H1 (cell line): ENCODE results near the gene CLINT1. TPM values are rescaled to one million over a fixed set of nuclear protein-coding genes. Genes with fewer than 3 reads are reported as not detected.

Experiments used
- CTCF ChIA-PET: fragments of 300-600 bp; sonication (Branson Sonifier 250); formaldehyde crosslinking; loops from one replicate; lab custom pipeline; 2021; ENCODE audit not compliant: partially characterized antibody; lab: Charles Lee
- POLR2A ChIA-PET: fragments of 300-600 bp; sonication (Branson Sonifier 250); formaldehyde crosslinking; loops from one replicate; lab custom pipeline; 2021; ENCODE audit warnings: inconsistent platforms; ENCODE audit not compliant: partially characterized antibody; lab: Charles Lee
- DNase-seq, 2 experiments: peaks; one replicate each; pipeline versions ENCODE4 v3.0.0 to v3.0.0-alpha.2; 2010 to 2022; ENCODE audit warnings: low spot score in 2 of 2, low read depth in 1 of 2, mixed read lengths in 1 of 2
- FAIRE-seq: peaks from 2 replicates; lab custom pipeline; 2011; peaks lifted over from hg19 to GRCh38; lab: Jason Lieb, UNC
- H2AFZ ChIP-seq: 2 replicates; pipeline ENCODE4 v1.8.1; 2012; ENCODE audit warnings: low read length, inconsistent platforms
- H2AK5ac ChIP-seq: 2 replicates; pipeline ENCODE4 v1.6.1; 2013; ENCODE audit warnings: low read depth, low read length
- H2BK120ac ChIP-seq: replicated peaks from 2 replicates; pipeline ENCODE3; 2013; ENCODE audit warnings: low read depth, low read length, inconsistent platforms
- H2BK12ac ChIP-seq: 2 replicates; pipeline ENCODE4 v1.6.1; 2013; ENCODE audit warnings: low read depth, low read length
- H2BK15ac ChIP-seq: 2 replicates; pipeline ENCODE4 v1.6.1; 2013; ENCODE audit warnings: low read length
- H2BK20ac ChIP-seq: 2 replicates; pipeline ENCODE4 v1.6.1; 2013; ENCODE audit warnings: low read length
- H2BK5ac ChIP-seq: 2 replicates; pipeline ENCODE4 v1.6.1; 2013; ENCODE audit warnings: low read depth, low read length
- H3K14ac ChIP-seq: 2 replicates; pipeline ENCODE4 v1.6.1; 2013; ENCODE audit warnings: inconsistent platforms; ENCODE audit not compliant: insufficient read length
- H3K18ac ChIP-seq: 2 replicates; pipeline ENCODE4 v1.6.1; 2013; ENCODE audit warnings: low read length; ENCODE audit errors: extremely low read depth
- H3K23ac ChIP-seq: 2 replicates; pipeline ENCODE4 v1.6.1; 2013; ENCODE audit warnings: inconsistent platforms; ENCODE audit not compliant: insufficient read length
- H3K23me2 ChIP-seq: 2 replicates; pipeline ENCODE4 v1.6.1; 2013; ENCODE audit warnings: low read depth, low read length
- H3K27ac ChIP-seq: 2 replicates; pipeline ENCODE4 v1.6.1; 2011; ENCODE audit warnings: low read depth, low read length, inconsistent platforms
- H3K27me3 ChIP-seq, 4 experiments: replicated peaks in 1 of 4; 1 replicate in 1 of 4; 2 replicates in 3 of 4; pipeline versions ENCODE4 v1.6.1 to v1.8.1; 2011 to 2013; ENCODE audit warnings: low read length in 3 of 4, mild to moderate bottlenecking in 3 of 4, inconsistent platforms in 2 of 4, mixed read lengths in 2 of 4, moderate library complexity in 1 of 4; ENCODE audit not compliant: control insufficient read depth in 3 of 4, insufficient read depth in 3 of 4; ENCODE audit errors: extremely low read depth in 1 of 4
- H3K36me3 ChIP-seq, 4 experiments: 2 replicates each; pipeline versions ENCODE4 v1.6.1 to v1.8.1; 2011 to 2013; ENCODE audit warnings: mild to moderate bottlenecking in 4 of 4, low read length in 3 of 4, moderate library complexity in 2 of 4, control low read depth in 1 of 4, inconsistent platforms in 1 of 4; ENCODE audit not compliant: insufficient read depth in 4 of 4, control insufficient read depth in 2 of 4
- H3K4ac ChIP-seq: replicated peaks from 2 replicates; pipeline ENCODE3; 2013; ENCODE audit warnings: low read length, low read depth, mixed read lengths, inconsistent platforms; ENCODE audit not compliant: insufficient read length
- H3K4me1 ChIP-seq, 4 experiments: replicated peaks in 1 of 4; 1 replicate in 1 of 4; 2 replicates in 3 of 4; pipeline versions ENCODE4 v1.6.1 to v1.8.1; 2011 to 2013; ENCODE audit warnings: low read length in 3 of 4, inconsistent platforms in 2 of 4, mixed read lengths in 1 of 4; ENCODE audit not compliant: insufficient read depth in 4 of 4, control insufficient read depth in 3 of 4
- H3K4me2 ChIP-seq, 2 experiments: 2 replicates each; pipeline versions ENCODE4 v1.6.1 to v1.8.1; 2011 to 2013; ENCODE audit warnings: low read depth in 2 of 2, low read length in 2 of 2, control low read depth in 1 of 2, inconsistent platforms in 1 of 2, mild to moderate bottlenecking in 1 of 2; ENCODE audit not compliant: insufficient read depth in 1 of 2
- H3K4me3 ChIP-seq, 4 experiments: fragments of 200-600, 300-600 bp in 1 of 4; sonication (generic), shearing (Covaris generic), sonication (Bioruptor Twin) in 1 of 4; 2 replicates each; pipeline versions ENCODE4 v1.5.1 to v1.8.1; 2011 to 2016; ENCODE audit warnings: low read length in 4 of 4, low read depth in 3 of 4, control low read depth in 2 of 4, inconsistent platforms in 2 of 4, mild to moderate bottlenecking in 2 of 4, mixed read lengths in 1 of 4, moderate library complexity in 1 of 4; ENCODE audit not compliant: insufficient read depth in 2 of 4; ENCODE audit errors: extremely low read depth in 1 of 4
- H3K56ac ChIP-seq: replicated peaks from 2 replicates; pipeline ENCODE3; 2013; ENCODE audit warnings: low read depth, mild to moderate bottlenecking, mixed read lengths, low read length, inconsistent platforms; ENCODE audit not compliant: insufficient read length
- H3K79me1 ChIP-seq: 2 replicates; pipeline ENCODE4 v1.6.1; 2013; ENCODE audit warnings: low read depth, low read length, control low read depth
- H3K79me2 ChIP-seq, 2 experiments: 2 replicates each; pipeline versions ENCODE4 v1.6.1 to v1.8.1; 2012 to 2013; ENCODE audit warnings: low read length in 2 of 2, mild to moderate bottlenecking in 2 of 2, inconsistent platforms in 1 of 2; ENCODE audit not compliant: insufficient read depth in 2 of 2, control insufficient read depth in 1 of 2
- H3K9ac ChIP-seq, 4 experiments: replicated peaks in 1 of 4; 1 replicate in 1 of 4; 2 replicates in 3 of 4; pipeline versions ENCODE4 v1.6.1 to v1.8.1; 2011 to 2013; ENCODE audit warnings: low read depth in 3 of 4, low read length in 3 of 4, control low read depth in 2 of 4, mild to moderate bottlenecking in 2 of 4, moderate library complexity in 2 of 4, inconsistent platforms in 1 of 4; ENCODE audit errors: extremely low read depth in 1 of 4
- H3K9me3 ChIP-seq, 2 experiments: 2 replicates each; pipeline versions ENCODE4 v1.6.1 to v1.8.1; 2012 to 2013; ENCODE audit warnings: mild to moderate bottlenecking in 2 of 2, moderate library complexity in 2 of 2, control low read depth in 1 of 2, inconsistent platforms in 1 of 2, low read depth in 1 of 2, low read length in 1 of 2, mixed read lengths in 1 of 2; ENCODE audit not compliant: insufficient read depth in 2 of 2
- H4K20me1 ChIP-seq, 2 experiments: replicated peaks in 1 of 2; 2 replicates each; pipeline versions ENCODE3 to v1.8.1; 2011 to 2013; ENCODE audit warnings: inconsistent platforms in 2 of 2, low read length in 2 of 2, mild to moderate bottlenecking in 1 of 2; ENCODE audit not compliant: insufficient read depth in 2 of 2, control insufficient read depth in 1 of 2
- H4K5ac ChIP-seq: 2 replicates; pipeline ENCODE4 v1.6.1; 2013; ENCODE audit warnings: low read length, low read depth, mixed read lengths, inconsistent platforms; ENCODE audit not compliant: insufficient read length
- H4K8ac ChIP-seq: 2 replicates; pipeline ENCODE4 v1.8.0; 2013; ENCODE audit warnings: mild to moderate bottlenecking, moderate library complexity, low read length, inconsistent platforms; ENCODE audit not compliant: insufficient read depth; ENCODE audit errors: extremely low read depth
- H4K91ac ChIP-seq: replicated peaks from 2 replicates; pipeline ENCODE3; 2013; ENCODE audit warnings: low read length, mixed read lengths, inconsistent platforms; ENCODE audit not compliant: insufficient read length
- CTCF ChIP-seq, 3 experiments: IDR thresholded peaks; 1 replicate in 2 of 3; 2 replicates in 1 of 3; pipeline versions ENCODE4 v1.5.1 to v1.6.1; 2011; ENCODE audit warnings: low read length in 3 of 3, mild to moderate bottlenecking in 3 of 3, inconsistent platforms in 2 of 3, low read depth in 1 of 3, moderate library complexity in 1 of 3; ENCODE audit not compliant: insufficient read depth in 1 of 3; ENCODE audit errors: control extremely low read depth in 1 of 3
- KDM1A ChIP-seq: fragments of 200-600, 300-600 bp; sonication (generic); IDR thresholded peaks from 2 replicates; pipeline ENCODE4 v1.7.1; 2016; ENCODE audit warnings: mild to moderate bottlenecking, low read length, borderline replicate concordance
- WGBS, 2 experiments: shearing (Covaris generic) in 1 of 2; methylation state at CpG; one replicate each; pipeline versions ENCODE4 v1.1.6 to v1.1.7; 2013 to 2015; ENCODE audit warnings: low lambda C conversion rate in 2 of 2, mixed read lengths in 2 of 2, inconsistent platforms in 1 of 2, low coverage in 1 of 2, missing lambda C conversion rate in 1 of 2; ENCODE audit not compliant: insufficient replicate concordance in 2 of 2, insufficient coverage in 1 of 2, insufficient read length in 1 of 2; ENCODE audit errors: extremely low coverage in 1 of 2, missing lambda C conversion rate in 1 of 2; 5-methylcytosine and 5-hydroxymethylcytosine counted together
- polyA plus RNA-seq, 7 experiments: library from polyadenylated mRNA; depleted of rRNA in 3 of 7; stranded (reverse) in 5 of 7; unstranded in 2 of 7; fragments of >200 nt in 5 of 7; fragments of 200-250 nt in 2 of 7; gene quantifications; 1 replicate in 5 of 7; 2 replicates in 1 of 7; 4 replicates in 1 of 7; pipeline versions ENCODE4 v1.2.1 to v1.2.3, GENCODE V29; 2011 to 2013; ENCODE audit warnings: missing spikeins in 2 of 7, mixed read lengths in 2 of 7
- total RNA-seq: library from RNA; stranded (reverse); fragmentation: NEBNext Ultra II Directional; extraction: Animal tissue kit (Norgen Biotek cat#: 25700); gene quantifications from 2 replicates; pipeline ENCODE4 v1.2.1, GENCODE V29; 2021

Gene CLINT1
- total and polyA plus RNA-seq, 2 of the 8 experiments (the other 6 are each of a cell fraction or from before 2014, with no cell fraction given) = 85.9 to 140 TPM

GRCh38 chr5:157817928-157818327 is 41.0 kb downstream of the CLINT1 start:
- peaks cover 0 to 60% of the 10 kb centered on the region in 2 experiments; a peak in 2 of 4 replicates for H3K79me2 ChIP-seq

More at GRCh38 chr5:157817928-157818327, 41.0 kb downstream of the CLINT1 start:
- Histone ChIP-seq H2BK5ac (no peak overlapping the region), H3K4me1 (no peaks in the 10 kb centered on the region; a peak in 1 of 7 replicates), H2BK12ac (no peak overlapping the region), H2AFZ (no peak overlapping the region), H4K8ac (no peak overlapping the region), H3K27ac (no peak overlapping the region), H3K9me3 (no peaks in the 10 kb centered on the region), H4K5ac (no peak overlapping the region)
- no peak for DNase-seq
- 0 out of 2 replicates have a peak, but pooled peaks have one; percentile 42 for TF ChIP-seq KDM1A
- TF ChIP-seq CTCF (IDR thresholded peaks at IDR 0.05; ENCODE audit: control extremely low read depth in 1 of 3, insufficient read depth in 1 of 3, low read depth in 1 of 3, low read length in 3 of 3) = no peak
- TF ChIP-seq, all 59 proteins: peak for 1
- Histone ChIP-seq H4K20me1 (peaks cover 0 to 5% of the 10 kb centered on the region in 2 experiments), H2BK15ac (no peak overlapping the region), H3K23ac (no peak overlapping the region), H3K56ac (no peak overlapping the region), H3K36me3 (peaks cover 0 to 23% (median 9%) of the 10 kb centered on the region in 4 experiments; a peak in 5 of 8 replicates), H3K4me3 (no peak overlapping the region), H3K27me3 (no peaks in the 10 kb centered on the region), H3K14ac (no peak overlapping the region), H3K18ac (no peak overlapping the region), H2BK20ac (no peak overlapping the region), H3K79me1 (no peaks in the 10 kb centered on the region), H3K4me2 (no peak overlapping the region), H3K23me2 (no peaks in the 10 kb centered on the region), H3K4ac (no peak overlapping the region), H4K91ac (no peak overlapping the region), H3K9ac (no peak overlapping the region), H2BK120ac (no peak overlapping the region), H2AK5ac (no peak overlapping the region)
- 100% methylated on average over 2 of the region's 2 CpGs; no CpG with 5 or more reads in 1 of the 2 experiments for WGBS, 2 experiments
- no peak for FAIRE-seq
- CTCF ChIA-PET = interaction anchor here (0.8 to 4.4 kb wide), 18 partner anchors 9 to 257 kb away, joined by 3 to 63 read pairs (median 5); no protein-coding TSS in a partner anchor
- POLR2A ChIA-PET = no interaction called here
